Fibroblast of skin of right quadriceps (primary cell): Measurements from ENCODE around the gene ELAVL3.
"Not testable (repeated sequence)": the region's sequence is repeated elsewhere in the genome, so short reads cannot be mapped to it uniquely, and the experiment has no call there.

Source experiments
- DNase-seq: peaks from one replicate; pipeline ENCODE4 v3.0.0-alpha.2; 2013

Gene ELAVL3

GRCh38 chr19:11435057-11435832 is 45.6 kb downstream of the ELAVL3 start, which contains the start of the genes ODAD3 and PRKCSH:
Gene ODAD3 (minus strand): TSS chr19:11435121. CDS start chr19:11435016, 105 bp downstream.
Gene PRKCSH (plus strand): TSS chr19:11435635. CDS start chr19:11436118, 483 bp downstream.
- DNase-seq = peak; percentile 100

DNA sequence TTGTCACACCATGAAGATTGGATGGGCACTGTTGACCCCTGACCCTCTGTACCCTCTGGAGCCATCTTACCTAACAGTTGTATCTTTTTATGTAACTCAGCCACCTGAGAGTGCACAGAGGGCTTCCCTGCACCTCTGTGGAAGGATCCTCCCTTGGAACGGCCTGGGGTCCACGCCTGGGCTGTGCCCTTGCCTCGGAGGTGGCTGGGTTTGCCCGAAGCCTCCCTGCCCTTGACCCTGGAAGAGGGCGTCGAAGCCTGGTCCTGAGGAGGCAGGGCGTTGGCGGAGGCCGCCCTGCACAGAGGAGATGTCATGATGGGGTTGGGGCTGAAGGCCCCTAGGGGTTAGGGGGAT is 46.2 kb downstream of the ELAVL3 start:
- DNase-seq = no peak

DNA sequence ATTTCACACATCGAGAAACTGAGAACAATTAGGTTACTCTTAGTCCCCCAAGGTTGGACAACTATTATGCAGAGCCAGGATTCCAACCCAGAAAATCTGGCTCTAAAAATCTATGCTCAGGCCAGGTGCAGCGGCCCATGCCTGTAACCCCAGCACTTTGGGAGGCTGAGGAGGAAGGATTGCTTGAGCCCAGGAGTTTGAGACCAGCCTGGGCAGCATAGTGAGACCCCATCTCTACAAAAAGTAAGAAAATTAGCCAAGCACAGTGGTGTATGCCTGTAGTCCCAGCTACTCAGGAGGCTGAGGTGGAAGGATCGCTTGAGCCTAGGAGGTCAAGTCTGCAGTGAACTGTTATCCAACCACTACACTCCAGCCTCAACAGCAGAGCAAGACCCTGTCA is 47.3 kb downstream of the ELAVL3 start:
- not testable (repeated sequence) for DNase-seq

DNA sequence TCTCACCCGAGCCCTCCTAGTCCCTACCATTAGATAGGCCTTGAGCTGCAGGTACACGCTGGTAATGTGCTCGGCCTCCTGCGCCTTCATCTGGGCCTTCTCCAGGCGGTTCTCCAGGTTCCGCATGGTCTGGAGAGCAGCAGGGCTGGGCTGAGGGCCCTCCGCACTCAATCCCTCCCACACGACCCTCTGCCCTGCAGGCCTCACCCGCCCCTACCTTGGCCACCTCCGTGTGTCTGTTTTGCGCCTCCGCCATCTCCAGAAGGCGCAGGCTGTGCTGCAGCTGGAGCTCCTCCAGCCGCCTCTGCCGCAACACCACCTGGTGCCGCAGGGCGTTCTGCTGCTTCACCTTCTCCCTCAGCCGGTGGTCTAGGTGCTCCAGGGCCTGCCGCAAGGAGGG is 54.2 kb downstream of the ELAVL3 start:
- DNase-seq = no peak

DNA sequence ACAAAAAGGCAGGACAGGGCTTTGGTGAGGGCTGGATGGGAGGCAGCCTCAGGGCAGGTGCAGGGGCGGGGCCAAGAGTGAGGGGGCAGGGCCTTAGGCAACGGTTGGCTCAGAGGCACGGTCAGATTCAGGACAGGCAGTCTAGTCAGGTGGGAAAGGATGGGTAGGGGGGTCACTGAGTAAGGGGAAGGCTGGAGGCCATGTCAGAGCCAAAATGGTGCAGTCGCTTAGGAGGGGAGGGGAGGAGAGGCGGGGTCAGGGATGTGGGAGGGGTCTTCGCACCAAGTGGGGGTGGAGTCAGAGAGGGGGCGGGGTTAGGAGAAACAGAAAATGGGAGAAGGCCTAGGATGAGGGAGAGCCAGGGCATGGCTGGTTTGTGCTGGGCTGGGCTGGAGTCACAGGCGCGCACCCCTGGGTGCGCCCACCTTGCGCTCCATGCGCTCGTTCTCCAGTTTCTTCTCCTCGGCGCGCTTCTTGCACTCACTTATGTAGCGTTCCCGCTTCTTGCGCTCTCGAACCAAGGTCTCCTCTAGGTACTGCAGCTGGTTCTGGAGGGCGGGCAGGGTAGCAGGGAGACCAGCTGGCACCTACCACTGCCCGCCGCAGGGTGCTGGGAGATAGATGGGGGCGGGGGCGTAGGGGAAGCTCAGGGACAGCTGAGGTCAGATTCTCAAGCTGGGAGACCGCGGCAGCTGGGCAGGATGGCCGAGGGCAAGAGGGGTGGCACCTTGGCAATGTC is 55.0 kb downstream of the ELAVL3 start:
- no peak for DNase-seq

DNA sequence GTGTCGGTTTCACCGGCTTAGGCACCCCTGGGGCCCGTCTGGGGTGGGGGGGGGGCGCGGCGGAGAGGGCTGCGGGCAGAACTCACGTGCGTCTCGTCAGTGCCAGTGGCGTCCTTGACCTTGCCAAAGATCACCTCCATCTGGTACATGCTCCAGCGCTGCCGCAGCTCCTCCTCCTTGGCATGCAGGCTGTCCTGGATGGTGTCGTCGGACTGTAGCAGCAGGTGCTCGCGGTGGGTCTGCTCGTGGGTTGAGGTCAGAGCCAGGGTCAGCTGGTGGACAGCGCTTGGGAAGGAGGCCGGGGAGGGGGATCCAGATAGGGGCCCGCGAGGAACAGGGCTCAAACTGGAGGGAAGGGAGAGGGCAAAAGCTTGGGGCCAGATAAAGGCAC is 57.1 kb downstream of the ELAVL3 start:
- no peak for DNase-seq

- no peak for DNase-seq
These were observed 57.6 kb downstream of the ELAVL3 start for GRCh38 chr19:11423164-11423790.

DNA sequence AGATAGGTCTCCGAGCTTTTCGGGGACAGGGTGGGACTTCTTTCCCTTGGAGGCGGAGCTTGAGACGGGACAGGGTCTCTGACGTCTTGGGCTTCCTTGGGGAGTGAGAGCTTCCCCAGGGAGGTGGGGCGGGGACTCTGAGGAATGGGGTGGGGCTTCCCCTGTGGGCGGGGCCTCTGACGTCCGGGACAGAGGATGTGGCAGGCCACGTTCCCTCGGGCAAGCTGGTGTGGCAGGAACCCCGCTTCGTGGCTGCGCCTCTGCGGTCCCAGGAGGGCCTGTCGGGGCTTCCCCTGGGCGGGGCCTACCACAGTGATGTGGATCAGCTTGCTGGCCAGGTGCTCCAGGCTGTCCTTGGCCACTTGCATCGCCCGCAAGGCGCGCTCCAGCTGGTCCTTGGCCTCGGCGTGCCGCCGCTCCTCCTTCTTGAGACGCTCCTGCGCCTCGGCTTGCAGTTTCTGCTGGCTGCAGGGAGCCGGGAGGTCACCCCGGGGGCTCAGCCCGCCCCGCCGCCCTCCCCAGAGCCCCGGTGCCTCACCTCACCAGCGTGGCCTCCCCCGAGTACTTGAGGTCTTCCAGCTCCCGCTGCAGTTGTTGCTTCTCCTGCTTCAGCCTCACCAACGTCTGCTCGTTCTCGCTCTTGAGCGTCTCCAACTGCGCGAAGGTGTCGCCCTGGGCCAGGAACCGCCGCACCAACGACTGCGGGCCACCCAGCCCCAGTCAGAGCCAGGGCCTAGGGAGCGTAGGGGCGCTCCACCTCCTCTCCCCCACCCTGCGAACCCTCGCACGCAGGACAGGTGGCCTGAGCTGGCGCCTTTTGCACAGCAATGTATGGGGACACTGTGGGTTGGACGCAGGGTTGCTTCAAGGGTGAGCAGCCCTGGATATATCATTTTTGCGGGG is 58.4 kb downstream of the ELAVL3 start:
- DNase-seq = peak; percentile 44

DNA sequence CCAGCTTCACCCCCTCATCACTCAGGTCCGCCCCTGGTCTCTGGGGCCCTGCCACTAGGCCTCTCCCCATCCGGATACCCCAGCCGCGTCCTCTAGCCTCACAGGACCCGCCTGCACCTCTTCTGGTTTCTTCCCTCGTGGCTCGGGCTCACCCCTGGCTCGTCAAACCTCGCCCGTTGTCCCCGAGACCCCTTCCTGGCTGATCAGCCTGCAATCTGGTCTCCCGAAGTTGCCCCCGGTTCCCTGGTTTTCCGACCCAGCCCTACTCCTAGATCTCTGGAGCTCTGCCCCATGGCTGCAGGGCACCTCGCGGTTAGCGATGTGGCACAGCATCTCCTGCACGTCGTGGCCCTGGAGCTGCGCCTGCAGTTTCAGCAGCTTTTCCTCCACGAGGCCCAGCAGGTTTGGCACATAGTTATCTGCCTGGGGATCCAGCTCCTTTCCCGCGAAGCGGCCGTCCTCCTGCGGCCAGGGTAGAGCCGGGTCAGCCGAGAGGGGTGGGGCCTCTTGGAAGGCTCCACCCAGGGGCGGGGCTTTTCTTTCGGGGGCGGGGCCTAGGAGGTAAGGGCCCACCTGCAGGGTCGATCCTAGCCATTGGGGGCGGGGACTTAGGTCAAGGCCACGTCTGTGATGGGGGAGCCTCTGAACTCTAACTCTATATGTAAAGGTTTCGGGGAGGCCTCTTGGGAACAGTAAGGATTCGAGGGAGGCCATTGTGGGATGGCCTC is 59.3 kb downstream of the ELAVL3 start:
- no peak for DNase-seq

DNA sequence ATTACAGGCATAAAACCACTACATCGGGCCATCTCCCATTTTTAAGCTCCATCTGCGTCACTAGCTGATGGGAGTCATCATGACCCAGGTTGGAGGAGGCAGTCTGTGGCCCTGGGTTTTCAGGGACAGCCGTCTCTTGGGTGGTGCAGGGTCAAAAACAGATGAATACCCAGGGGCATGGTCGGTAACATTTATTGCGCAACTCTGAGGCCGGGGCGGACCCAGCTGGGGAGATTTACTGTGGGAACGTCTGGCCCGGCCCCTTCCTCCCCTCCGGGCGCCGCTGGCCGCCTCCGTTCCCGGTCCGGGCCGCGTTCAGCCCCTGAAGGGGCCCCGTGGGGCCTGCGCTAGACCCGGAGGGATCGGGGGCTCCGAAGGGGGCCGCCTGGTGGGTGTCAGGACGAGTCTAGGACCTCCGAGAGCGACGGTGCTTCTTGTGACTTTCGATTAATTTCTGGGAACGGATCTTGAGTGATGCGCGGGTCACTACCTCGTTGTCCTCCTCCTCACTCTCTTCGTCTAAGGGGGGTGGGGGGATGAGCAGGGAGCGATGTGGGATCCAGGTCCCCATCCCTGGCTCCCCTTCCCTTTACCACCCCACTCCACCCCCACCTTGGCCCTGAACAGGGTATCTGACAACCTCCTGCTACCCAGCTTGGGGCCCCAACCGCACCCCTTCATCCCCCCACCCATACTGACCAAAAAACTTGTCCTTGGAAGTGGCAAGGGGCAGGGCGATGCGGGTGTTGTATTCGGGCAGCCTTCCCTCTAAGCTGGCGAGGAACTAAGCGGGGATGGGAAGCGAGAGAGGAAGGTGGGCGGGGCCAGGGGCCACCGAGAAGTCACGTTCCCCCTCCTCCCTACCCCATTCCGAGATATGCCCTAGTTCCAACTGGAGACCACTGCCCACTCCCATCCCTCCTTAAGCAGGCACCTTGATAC is 60.1 kb downstream of the ELAVL3 start:
- DNase-seq = peak; percentile 12

GRCh38 chr19:11418549-11419506 is 62.0 kb downstream of the ELAVL3 start, which contains the start of gene RGL3:
Gene RGL3 (minus strand): TSS chr19:11419314. CDS start chr19:11419278, 36 bp downstream.
- DNase-seq = no peak

- DNase-seq = no peak
These were observed 62.7 kb downstream of the ELAVL3 start for GRCh38 chr19:11418094-11418548.

DNA sequence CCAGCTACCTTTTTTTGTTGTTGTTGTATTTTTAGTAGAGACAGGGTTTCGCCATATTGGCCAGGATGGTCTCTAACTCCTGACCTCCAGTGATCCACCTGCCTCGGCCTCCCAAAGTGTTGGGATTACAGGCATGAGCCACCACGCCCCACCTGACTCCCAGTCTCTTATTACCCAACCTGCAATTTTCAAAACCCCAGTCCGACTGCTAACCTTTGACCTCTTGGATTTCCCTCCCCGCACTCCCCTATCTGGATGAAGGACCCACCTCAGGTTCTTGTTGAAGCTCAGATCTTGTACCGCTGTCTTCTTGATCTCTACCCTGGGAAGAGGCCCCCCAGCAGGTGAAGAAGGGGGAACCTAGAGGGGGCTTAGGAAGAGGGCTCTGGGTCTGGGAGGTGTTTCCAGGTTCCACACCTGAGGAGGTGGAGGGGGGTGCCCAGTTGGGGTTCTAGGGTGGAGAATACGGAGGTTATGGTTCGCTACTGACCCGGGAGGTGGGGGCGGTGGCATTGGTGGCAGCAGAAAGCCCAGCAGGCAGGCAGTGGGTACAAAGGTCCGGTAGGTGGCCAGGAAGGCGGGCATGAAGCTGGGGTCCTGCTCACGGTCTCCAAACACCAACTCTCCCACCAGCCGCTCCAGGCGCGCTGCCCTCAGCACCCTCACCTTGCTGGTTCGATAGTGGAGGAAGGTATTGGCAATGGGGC is 64.3 kb downstream of the ELAVL3 start:
- no peak for DNase-seq

GRCh38 chr19:11414544-11414943 is 66.3 kb downstream of the ELAVL3 start:
- DNase-seq = no peak

DNA sequence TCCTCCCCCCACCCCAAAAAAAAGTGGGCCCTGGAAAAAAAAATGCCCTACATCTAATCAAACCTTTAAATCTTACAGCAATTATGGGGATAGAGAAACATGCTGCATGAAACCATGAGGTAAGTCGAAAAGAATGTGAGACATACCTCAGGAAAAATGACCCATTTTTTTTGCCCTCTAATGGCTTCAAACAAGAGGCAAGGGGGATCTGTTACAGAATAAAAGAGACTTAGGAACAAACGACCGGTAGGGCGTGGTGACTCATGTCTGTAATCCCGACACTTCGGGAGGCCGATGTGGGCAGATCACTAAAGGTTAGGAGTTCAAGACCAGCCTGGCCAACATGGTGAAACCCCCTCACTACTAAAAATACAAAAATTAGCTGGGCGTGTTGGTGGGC is 70.2 kb downstream of the ELAVL3 start:
- DNase-seq = peak; percentile 41

DNA sequence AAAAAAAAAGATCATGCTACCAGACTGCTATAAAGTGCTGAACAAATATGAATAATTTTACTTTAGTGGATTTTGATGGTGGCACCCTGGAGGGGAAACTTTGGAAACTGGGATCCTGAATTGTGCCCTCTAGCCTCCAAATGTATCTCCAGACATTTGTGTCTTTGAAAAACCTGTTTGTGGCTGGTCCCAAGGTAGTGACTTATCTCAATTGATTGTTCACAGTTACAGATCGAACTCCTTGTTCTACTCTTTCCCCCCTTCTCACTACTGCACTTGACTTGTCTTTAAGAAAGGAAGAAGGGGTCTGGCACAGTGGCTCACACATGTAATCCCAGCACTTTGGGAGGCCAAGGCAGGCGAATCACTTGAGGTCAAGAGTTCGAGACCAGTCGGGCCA is 72.3 kb downstream of the ELAVL3 start:
- no peak for DNase-seq

DNA sequence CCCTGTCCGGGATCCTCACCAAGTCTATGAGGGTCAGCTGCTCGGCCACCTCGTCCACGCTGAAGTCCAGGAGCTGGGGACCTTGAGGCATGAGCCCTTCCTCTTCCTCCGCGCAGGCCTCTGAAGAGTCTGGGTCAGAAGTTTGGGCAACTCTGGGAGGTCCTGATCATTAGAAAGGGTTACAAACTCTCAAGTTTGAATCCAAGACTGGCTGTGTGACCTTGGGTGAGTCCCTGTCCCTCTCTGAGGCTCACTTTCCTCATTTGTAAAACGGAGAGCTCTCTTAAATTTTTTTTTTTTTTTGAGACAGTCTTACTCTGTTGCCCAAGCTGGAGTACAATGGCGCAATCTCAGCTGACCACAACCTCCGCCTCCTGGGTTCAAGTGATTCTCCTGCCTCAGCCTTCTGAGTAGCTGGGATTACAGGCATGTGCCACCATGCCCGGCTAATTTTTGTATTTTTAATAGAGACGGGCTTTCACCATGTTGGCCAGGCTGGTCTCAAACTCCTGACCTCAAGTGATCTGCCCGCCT is 74.1 kb downstream of the ELAVL3 start:
- DNase-seq = not testable (repeated sequence)
